Activated CD4-positive, alpha-beta memory T cell treated with anti-CD3 and anti-CD28 coated beads, Interleukin-2, amount 10 ng/mL, durations not matched to agents 7 days and 5 days (primary cell): ENCODE data around the gene CHD6. TPM values are rescaled to one million over a fixed set of nuclear protein-coding genes. Genes with fewer than 3 reads are reported as not detected.

ENCODE experiments used
- CTCF ChIA-PET: fragments of 350-600 bp; sonication (Branson Sonifier 250); formaldehyde crosslinking; loops from one replicate; lab custom pipeline; 2021; ENCODE audit warnings: antibody characterized with exemption, inconsistent platforms; lab: Charles Lee
- POLR2A ChIA-PET: fragments of 350-600 bp; sonication (Branson Sonifier 250); formaldehyde crosslinking; loops from one replicate; lab custom pipeline; 2021; ENCODE audit warnings: antibody characterized with exemption; lab: Charles Lee
- DNase-seq: peaks from one replicate; pipeline ENCODE4 v3.0.0-alpha.2; 2020
- H3K27ac Mint-ChIP-seq: one replicate; pipeline ENCODE4 v1.8.0; 2021; ENCODE audit warnings: mild to moderate bottlenecking, mixed read lengths
- H3K27me3 Mint-ChIP-seq: one replicate; pipeline ENCODE4 v1.8.0; 2021; ENCODE audit warnings: mixed read lengths
- H3K36me3 Mint-ChIP-seq: one replicate; pipeline ENCODE4 v1.8.0; 2021; ENCODE audit warnings: low read depth, mixed read lengths
- H3K4me1 Mint-ChIP-seq: one replicate; pipeline ENCODE4 v1.8.0; 2021; ENCODE audit warnings: mixed read lengths
- H3K4me3 Mint-ChIP-seq: one replicate; pipeline ENCODE4 v1.8.0; 2021; ENCODE audit warnings: mild to moderate bottlenecking, mixed read lengths
- H3K9me3 Mint-ChIP-seq: one replicate; pipeline ENCODE4 v1.8.0; 2021; ENCODE audit warnings: mixed read lengths
- total RNA-seq, 2 experiments: library from RNA; stranded (reverse); gene quantifications; one replicate each; pipeline ENCODE4 v1.2.3, GENCODE V29; 2021

CHD6 gene
- total RNA-seq, 2 experiments from 2014 or later: 28.0 to 30.3 TPM

- no peaks in the 10 kb centered on the region for H3K36me3 Mint-ChIP-seq
- peaks cover 32% of the 10 kb centered on the region for H3K27me3 Mint-ChIP-seq
- H3K4me1 Mint-ChIP-seq: peaks cover 3% of the 10 kb centered on the region
- H3K4me3 Mint-ChIP-seq: no peak overlapping the region
- ChIA-PET CTCF (no interaction called here), POLR2A (no interaction called here)
- no peak overlapping the region for H3K27ac Mint-ChIP-seq
- H3K9me3 Mint-ChIP-seq: no peaks in the 10 kb centered on the region
- no peak for DNase-seq
These were observed 250.2 kb downstream of the CHD6 start for GRCh38 chr20:41367956-41368355.

- no peak for DNase-seq
- no peak overlapping the region for H3K27ac Mint-ChIP-seq
- ChIA-PET POLR2A (no interaction called here), CTCF (no interaction called here)
- peaks cover 3% of the 10 kb centered on the region for H3K4me1 Mint-ChIP-seq
- no peaks in the 10 kb centered on the region for H3K9me3 Mint-ChIP-seq
- no peak overlapping the region for H3K4me3 Mint-ChIP-seq
- H3K36me3 Mint-ChIP-seq: no peaks in the 10 kb centered on the region
- peaks cover 30% of the 10 kb centered on the region for H3K27me3 Mint-ChIP-seq
These were observed 250.8 kb downstream of the CHD6 start for GRCh38 chr20:41367393-41367695.

- CTCF ChIA-PET: no interaction called here
- peaks cover 3% of the 10 kb centered on the region for H3K4me1 Mint-ChIP-seq
These were observed 251.4 kb downstream of the CHD6 start, which contains the start of gene EMILIN3 for GRCh38 chr20:41366546-41367392. Gene EMILIN3 (minus strand): TSS chr20:41366818. CDS start chr20:41366634, 184 bp downstream.

GRCh38 chr20:41365777-41366545 is 252.2 kb downstream of the CHD6 start:
- no peak overlapping the region for H3K4me3 Mint-ChIP-seq
- POLR2A ChIA-PET: no interaction called here

More at GRCh38 chr20:41366546-41367392, 251.4 kb downstream of the CHD6 start, which contains the start of gene EMILIN3:
- Mint-ChIP-seq H3K36me3 (no peaks in the 10 kb centered on the region), H3K9me3 (no peaks in the 10 kb centered on the region), H3K27me3 (peaks cover 30% of the 10 kb centered on the region), H3K4me3 (no peak within 1 kb of the TSS), H3K27ac (no peak within 1 kb of the TSS)
- DNase-seq: no peak
- POLR2A ChIA-PET: no interaction called here

GRCh38 chr20:41364967-41365765 is 253.0 kb downstream of the CHD6 start:
- Mint-ChIP-seq H3K27me3 (peaks cover 30% of the 10 kb centered on the region), H3K4me1 (peaks cover 3% of the 10 kb centered on the region), H3K27ac (no peak overlapping the region), H3K36me3 (no peaks in the 10 kb centered on the region), H3K4me3 (no peak overlapping the region), H3K9me3 (no peaks in the 10 kb centered on the region)
- CTCF ChIA-PET: no interaction called here
- no peak for DNase-seq
- POLR2A ChIA-PET: no interaction called here

More at GRCh38 chr20:41365777-41366545, 252.2 kb downstream of the CHD6 start:
- DNase-seq: no peak
- H3K4me1 Mint-ChIP-seq: peaks cover 3% of the 10 kb centered on the region
- H3K27me3 Mint-ChIP-seq: peaks cover 30% of the 10 kb centered on the region
- CTCF ChIA-PET: no interaction called here
- no peaks in the 10 kb centered on the region for H3K36me3 Mint-ChIP-seq
- no peak overlapping the region for H3K27ac Mint-ChIP-seq
- H3K9me3 Mint-ChIP-seq: no peaks in the 10 kb centered on the region

GRCh38 chr20:41364236-41364855 is 253.8 kb downstream of the CHD6 start:
- POLR2A ChIA-PET: no interaction called here
- Mint-ChIP-seq H3K27me3 (peaks cover 28% of the 10 kb centered on the region), H3K27ac (no peak overlapping the region), H3K36me3 (no peaks in the 10 kb centered on the region), H3K4me3 (no peak overlapping the region), H3K9me3 (no peaks in the 10 kb centered on the region), H3K4me1 (peaks cover 3% of the 10 kb centered on the region)
- no peak for DNase-seq
- CTCF ChIA-PET: interaction anchor here (0.6 kb wide), 1 partner anchor 47 kb away, joined by 3 read pairs; no protein-coding TSS in a partner anchor

- Mint-ChIP-seq H3K36me3 (no peaks in the 10 kb centered on the region), H3K4me3 (no peak overlapping the region), H3K27ac (no peak overlapping the region), H3K9me3 (no peaks in the 10 kb centered on the region), H3K4me1 (peaks cover 3% of the 10 kb centered on the region), H3K27me3 (peaks cover 24% of the 10 kb centered on the region)
- DNase-seq: no peak
- POLR2A ChIA-PET: no interaction called here
- CTCF ChIA-PET: interaction anchor here (0.6 kb wide), 1 partner anchor 47 kb away, joined by 3 read pairs; no protein-coding TSS in a partner anchor
These were observed 254.6 kb downstream of the CHD6 start for GRCh38 chr20:41363601-41364000.

- Mint-ChIP-seq H3K4me3 (no peak overlapping the region), H3K27ac (no peak overlapping the region), H3K27me3 (peaks cover 18% of the 10 kb centered on the region), H3K9me3 (no peaks in the 10 kb centered on the region), H3K4me1 (peaks cover 3% of the 10 kb centered on the region), H3K36me3 (no peaks in the 10 kb centered on the region)
- DNase-seq: no peak
- ChIA-PET CTCF (no interaction called here), POLR2A (no interaction called here)
These were observed 255.4 kb downstream of the CHD6 start for GRCh38 chr20:41362748-41363140.

GRCh38 chr20:41361757-41362747 is 256.1 kb downstream of the CHD6 start:
- H3K9me3 Mint-ChIP-seq: no peaks in the 10 kb centered on the region
- H3K36me3 Mint-ChIP-seq: no peaks in the 10 kb centered on the region
- no peaks in the 10 kb centered on the region for H3K4me1 Mint-ChIP-seq
- H3K27ac Mint-ChIP-seq: no peak overlapping the region
- peaks cover 11% of the 10 kb centered on the region for H3K27me3 Mint-ChIP-seq
- no peak overlapping the region for H3K4me3 Mint-ChIP-seq
- no peak for DNase-seq
- POLR2A ChIA-PET: no interaction called here
- CTCF ChIA-PET: no interaction called here

- Mint-ChIP-seq H3K27me3 (peaks cover 10% of the 10 kb centered on the region), H3K36me3 (no peaks in the 10 kb centered on the region), H3K4me1 (no peaks in the 10 kb centered on the region), H3K4me3 (no peak overlapping the region), H3K27ac (no peak overlapping the region), H3K9me3 (no peaks in the 10 kb centered on the region)
- no peak for DNase-seq
- ChIA-PET POLR2A (no interaction called here), CTCF (no interaction called here)
These were observed 257.1 kb downstream of the CHD6 start for GRCh38 chr20:41360831-41361756.

GRCh38 chr20:41359541-41360011 is 258.6 kb downstream of the CHD6 start:
- DNase-seq: no peak
- no peaks in the 10 kb centered on the region for H3K36me3 Mint-ChIP-seq
- CTCF ChIA-PET: no interaction called here
- no peaks in the 10 kb centered on the region for H3K4me1 Mint-ChIP-seq
- POLR2A ChIA-PET: no interaction called here
- no peaks in the 10 kb centered on the region for H3K9me3 Mint-ChIP-seq
- no peak overlapping the region for H3K27ac Mint-ChIP-seq
- H3K27me3 Mint-ChIP-seq: no peaks in the 10 kb centered on the region
- no peak overlapping the region for H3K4me3 Mint-ChIP-seq
